HG02973 (cell line): Measurements from ENCODE around the gene ABCG2.

ENCODE experiments used
- ATAC-seq: cut with Tn5 transposase; IDR thresholded peaks from one replicate; pipeline ENCODE4 v1.9.1; 2021; ENCODE audit warnings: moderate library complexity; ENCODE audit not compliant: unreplicated experiment

The ABCG2 gene

GRCh38 chr4:88077911-88078524, 80.4 kb downstream of the ABCG2 start:
- no peak for ATAC-seq

DNA sequence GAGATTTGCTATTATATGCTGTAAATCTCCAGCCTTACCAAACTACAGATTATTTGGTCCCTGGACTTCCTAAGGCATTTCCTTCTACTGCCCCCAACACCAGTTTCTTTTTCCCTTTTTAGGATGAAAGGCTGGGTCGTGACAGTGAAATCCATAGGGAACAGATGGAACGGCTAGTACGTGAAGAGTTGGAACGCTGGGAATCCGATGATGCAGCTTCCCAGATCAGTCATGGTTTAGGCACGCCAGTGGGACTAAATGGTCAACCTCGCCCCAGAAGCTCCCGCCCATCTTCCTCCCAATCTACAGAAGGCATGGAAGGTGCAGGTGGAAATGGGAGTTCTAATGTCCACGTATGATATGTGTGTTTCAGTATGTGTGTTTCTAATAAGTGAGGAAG, 83.1 kb downstream of the ABCG2 start:
- no peak for ATAC-seq

DNA sequence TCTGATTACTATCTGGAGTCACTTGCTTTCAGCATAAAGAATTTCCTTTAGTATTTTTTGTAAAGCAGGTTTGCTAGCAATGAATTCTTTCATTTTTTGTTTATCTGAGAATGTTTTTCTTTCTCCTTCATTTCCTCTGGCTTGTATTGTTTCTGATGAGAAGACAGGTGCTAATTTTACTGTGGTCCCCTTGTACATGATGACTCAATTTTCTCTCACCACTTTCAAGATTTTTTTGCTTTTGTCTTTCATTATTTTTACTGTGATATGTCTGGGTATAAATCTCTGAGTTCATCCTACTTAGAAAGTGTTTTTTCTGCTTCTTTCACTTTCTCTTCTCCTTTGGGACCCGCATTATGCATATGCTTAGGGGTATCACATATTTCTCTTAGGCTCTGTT, 88.4 kb downstream of the ABCG2 start:
- ATAC-seq = no peak

- ATAC-seq = no peak
These were observed 94.0 kb downstream of the ABCG2 start for GRCh38 chr4:88064410-88064809.

- ATAC-seq = no peak
These were observed 94.7 kb downstream of the ABCG2 start for GRCh38 chr4:88063634-88064296.

DNA sequence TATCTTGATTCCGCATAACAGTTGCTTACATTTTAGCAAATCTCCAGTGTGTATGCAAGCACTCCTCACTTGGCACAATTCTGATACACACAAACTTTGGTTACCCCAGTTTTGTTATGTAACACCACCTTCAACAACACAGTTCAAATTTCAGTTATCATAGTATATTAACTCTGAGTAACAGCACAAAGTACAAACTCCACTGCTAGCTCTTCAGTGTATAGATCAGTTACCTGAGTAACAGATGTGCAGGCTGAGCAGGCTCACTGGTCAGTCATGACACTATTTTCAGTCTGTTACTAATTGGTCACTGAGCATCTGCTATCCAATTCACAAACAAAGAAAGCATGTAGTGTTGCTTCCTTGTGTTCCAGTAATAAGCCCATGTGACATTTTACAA, 95.6 kb downstream of the ABCG2 start:
- no peak for ATAC-seq

GRCh38 chr4:88062311-88062710, 96.1 kb downstream of the ABCG2 start:
- ATAC-seq = no peak

GRCh38 chr4:88060431-88060830, 98.0 kb downstream of the ABCG2 start:
- no peak for ATAC-seq

GRCh38 chr4:88059766-88060165, 98.7 kb downstream of the ABCG2 start:
- no peak for ATAC-seq

DNA sequence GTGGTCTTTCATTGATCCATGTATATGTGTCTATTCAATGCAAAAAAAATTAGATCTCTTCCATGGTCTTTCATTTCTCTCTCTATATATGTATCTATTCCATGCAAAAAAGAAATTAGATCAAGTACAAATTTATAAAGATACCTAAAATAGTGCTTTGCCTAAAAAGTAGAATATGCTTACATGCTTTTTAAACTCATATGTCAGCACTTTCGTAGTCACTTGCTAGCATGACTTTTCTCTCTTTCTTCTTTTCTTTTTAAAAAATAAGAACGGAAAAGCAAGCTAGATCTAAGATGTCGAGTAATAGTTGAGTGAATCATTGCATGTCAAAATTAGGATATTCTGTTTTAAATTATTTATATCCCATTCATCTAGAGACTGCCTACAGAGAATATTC, 100.1 kb downstream of the ABCG2 start:
- ATAC-seq = no peak

- ATAC-seq = no peak
These were observed 103.5 kb downstream of the ABCG2 start for GRCh38 chr4:88054901-88055300.

- ATAC-seq = no peak
These were observed 104.2 kb downstream of the ABCG2 start for GRCh38 chr4:88054229-88054628.

DNA sequence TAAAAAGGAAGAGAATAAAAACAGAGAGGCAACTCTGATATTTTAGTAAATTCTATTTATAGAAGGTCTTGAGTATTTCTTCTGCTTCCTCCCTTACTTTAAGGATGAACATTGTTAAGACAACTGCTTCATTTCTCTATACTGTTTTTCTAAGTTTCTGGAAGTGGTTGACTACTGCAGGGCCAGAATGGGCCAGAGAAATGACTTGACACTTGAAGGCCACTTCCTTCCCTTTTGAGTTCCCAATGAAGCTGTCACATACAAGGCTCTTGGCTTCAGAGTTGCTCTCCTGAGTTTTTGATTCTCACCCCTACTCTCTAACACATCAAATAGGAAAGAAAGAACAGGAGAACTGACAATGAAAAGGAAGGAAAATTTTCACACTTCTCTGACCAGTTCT, 113.4 kb downstream of the ABCG2 start:
- no peak for ATAC-seq

- ATAC-seq = no peak
These were observed 114.7 kb downstream of the ABCG2 start for GRCh38 chr4:88043586-88044340.

DNA sequence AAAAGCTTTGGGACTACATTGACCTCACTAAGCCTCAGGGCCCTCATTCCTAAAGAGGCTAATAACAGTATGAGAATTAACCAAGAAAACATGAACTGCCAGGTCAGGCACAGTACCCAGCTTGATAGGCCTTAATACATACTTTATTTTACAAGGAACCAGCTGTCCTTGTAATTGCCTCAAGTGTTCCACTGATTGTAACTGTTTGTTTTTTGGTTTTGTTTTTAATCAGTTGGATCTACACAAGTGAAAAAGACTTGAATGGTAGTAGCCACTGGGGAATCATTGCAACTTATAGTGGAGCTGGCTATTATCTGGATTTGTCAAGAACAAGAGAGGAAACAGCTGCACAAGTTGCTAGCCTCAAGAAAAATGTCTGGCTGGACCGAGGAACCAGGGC, 115.4 kb downstream of the ABCG2 start:
- no peak for ATAC-seq

DNA sequence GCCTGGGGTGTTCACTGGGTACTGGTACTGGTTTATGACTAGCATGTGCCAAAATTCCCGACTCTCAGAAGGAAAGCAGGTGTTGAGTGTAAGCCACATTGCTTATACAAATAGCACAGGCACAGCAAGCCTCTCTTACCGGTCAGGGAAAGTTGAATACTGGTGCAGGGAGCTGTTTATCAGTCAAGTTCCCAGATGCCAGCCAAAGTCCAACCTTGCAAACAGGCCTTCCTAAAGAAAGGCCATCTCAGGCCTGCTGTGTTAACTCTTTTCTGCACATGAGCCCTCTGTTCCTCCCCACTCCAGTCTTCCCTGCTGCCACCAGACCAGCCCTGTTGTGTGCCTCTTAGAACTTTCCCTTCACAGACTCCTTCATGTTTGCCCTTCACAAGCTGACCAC, 116.8 kb downstream of the ABCG2 start:
- no peak for ATAC-seq

DNA sequence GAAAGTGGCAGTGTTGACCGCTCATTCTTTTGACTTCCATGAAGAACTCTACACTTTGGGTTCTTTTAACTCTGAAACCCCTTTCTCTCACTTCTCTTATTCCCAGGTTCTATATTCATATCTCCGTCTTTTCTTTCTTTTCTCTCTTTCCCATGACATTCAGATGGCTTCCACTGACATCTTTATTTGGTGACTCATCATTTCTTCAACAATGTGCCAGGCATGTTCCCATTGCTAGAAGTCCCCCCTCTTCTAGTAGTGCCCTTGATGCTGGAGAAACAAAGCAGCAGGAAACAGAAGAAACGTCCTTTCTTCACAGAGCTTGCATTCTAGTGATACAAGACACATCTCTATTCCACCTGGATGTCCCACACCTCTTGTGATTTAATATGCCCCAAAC, 117.7 kb downstream of the ABCG2 start:
- ATAC-seq = no peak
